HG03565 (cell line): Measurements from ENCODE around the gene FBXW11.

Source experiments
- ATAC-seq: cut with Tn5 transposase; IDR thresholded peaks from one replicate; pipeline ENCODE4 v1.9.1; 2021; ENCODE audit warnings: mild to moderate bottlenecking, moderate library complexity; ENCODE audit not compliant: unreplicated experiment

Gene FBXW11

GRCh38 chr5:171813813-171814490 lies 192.5 kb downstream of the FBXW11 start:
- no peak for ATAC-seq

GRCh38 chr5:171813270-171813669 lies 193.2 kb downstream of the FBXW11 start:
- ATAC-seq = no peak
